HepG2 (cell line): ENCODE measurements around the gene EFNA2. TPM values are rescaled to one million over a fixed set of nuclear protein-coding genes. Genes with fewer than 3 reads are reported as not detected.

ENCODE experiments used
- CSRNP1 ChIP-seq: sonication (generic); formaldehyde crosslinking; IDR thresholded peaks from 2 replicates; pipeline ENCODE4 v1.8.1; 2023; ENCODE audit warnings: mild to moderate bottlenecking, missing genetic modification reagents
- GATA4 ChIP-seq: sonication (generic); IDR thresholded peaks from 2 replicates; pipeline ENCODE4 v1.6.1; 2016; ENCODE audit warnings: antibody characterized with exemption, low read depth, borderline replicate concordance
- HMGXB3 ChIP-seq: sonication (generic); formaldehyde crosslinking; IDR thresholded peaks from 2 replicates; pipeline ENCODE4 v1.4.0; 2020; ENCODE audit warnings: missing genetic modification reagents, borderline replicate concordance
- HNRNPH1 ChIP-seq: fragments of 200-400 bp; formaldehyde crosslinking; optimal IDR thresholded peaks from 2 replicates; pipeline ENCODE3; 2017; ENCODE audit warnings: mild to moderate bottlenecking, low read depth, low read length
- LBX2 ChIP-seq: sonication (generic); formaldehyde crosslinking; IDR thresholded peaks from 2 replicates; pipeline ENCODE4 v1.5.0; 2020; ENCODE audit warnings: missing genetic modification reagents, mild to moderate bottlenecking, borderline replicate concordance
- MAX ChIP-seq: IDR thresholded peaks from 2 replicates; pipeline ENCODE4 v1.6.1; 2012; ENCODE audit warnings: inconsistent platforms
- MBNL3 ChIP-seq: fragments of 250-450 bp; sonication (Bioruptor Pico); conservative IDR thresholded peaks from 2 replicates; pipeline ENCODE4 v1.8.0; 2022; ENCODE audit warnings: mild to moderate bottlenecking, inconsistent platforms
- MIER2 ChIP-seq: IDR thresholded peaks from 2 replicates; pipeline ENCODE4 v1.6.1; 2016; ENCODE audit warnings: missing biosample characterization, missing genetic modification reagents
- MXD3 ChIP-seq: IDR thresholded peaks from 2 replicates; pipeline ENCODE4 v1.6.1; 2016; ENCODE audit warnings: mild to moderate bottlenecking, missing biosample characterization, missing genetic modification reagents
- PRPF4 ChIP-seq: fragments of 200-400 bp; formaldehyde crosslinking; IDR thresholded peaks from 2 replicates; pipeline ENCODE4 v1.6.1; 2016; ENCODE audit warnings: low read length, low read depth; ENCODE audit not compliant: poor library complexity, severe bottlenecking
- SIN3A ChIP-seq: IDR thresholded peaks from 2 replicates; pipeline ENCODE4 v1.6.1; 2011; ENCODE audit warnings: low read depth, mild to moderate bottlenecking, control low read depth, low read length, borderline replicate concordance
- SOX6 ChIP-seq, 2 experiments: fragments of 450-650 bp in 1 of 2; sonication (generic) in 1 of 2; formaldehyde crosslinking in 1 of 2; IDR thresholded peaks; 2 replicates each; pipeline versions ENCODE4 v1.4.0 to v1.6.1; 2017 to 2020; ENCODE audit warnings: antibody characterized with exemption in 1 of 2, mild to moderate bottlenecking in 1 of 2, missing genetic modification reagents in 1 of 2
- STAT5B ChIP-seq: sonication (generic); formaldehyde crosslinking; IDR thresholded peaks from 2 replicates; pipeline ENCODE4 v1.4.0; 2020; ENCODE audit warnings: missing genetic modification reagents
- SUZ12 ChIP-seq: fragments of 150-350 bp; IDR thresholded peaks from 2 replicates; pipeline ENCODE4 v1.6.1; 2014; ENCODE audit warnings: low read depth, low read length
- TARDBP ChIP-seq: sonication (generic); formaldehyde crosslinking; IDR thresholded peaks from 2 replicates; pipeline ENCODE4 v1.8.0; 2022; ENCODE audit warnings: mild to moderate bottlenecking, missing genetic modification reagents
- ZBTB26 ChIP-seq: IDR thresholded peaks from 2 replicates; pipeline ENCODE4 v1.6.1; 2016; ENCODE audit warnings: missing compliant biosample characterization, missing genetic modification reagents, borderline replicate concordance
- ZNF234 ChIP-seq: sonication (generic); formaldehyde crosslinking; conservative IDR thresholded peaks from 2 replicates; pipeline ENCODE4 v1.5.1; 2020; ENCODE audit warnings: mild to moderate bottlenecking, missing genetic modification reagents
- ZNF264 ChIP-seq: sonication (generic); formaldehyde crosslinking; IDR thresholded peaks from 2 replicates; pipeline ENCODE4 v1.4.0; 2020; ENCODE audit warnings: missing genetic modification reagents
- ZNF446 ChIP-seq: sonication (generic); formaldehyde crosslinking; IDR thresholded peaks from 2 replicates; pipeline ENCODE4 v1.5.0; 2020; ENCODE audit warnings: mild to moderate bottlenecking, missing genetic modification reagents
- polyA plus RNA-seq, 8 experiments: library from polyadenylated mRNA; depleted of rRNA in 3 of 8; stranded (reverse) in 7 of 8; unstranded in 1 of 8; fragments of >200 nt; fragmentation: Illumina TruSeq in 4 of 8; extraction: Trizol in 4 of 8; gene quantifications; 2 replicates each; pipeline versions ENCODE4 v1.2.1 to v1.2.3, GENCODE V29; 2011 to 2016; ENCODE audit warnings: low read depth in 4 of 8, missing spikeins in 1 of 8, mixed read lengths in 1 of 8; ENCODE audit not compliant: insufficient read depth in 1 of 8
- total RNA-seq, 5 experiments: library from RNA; depleted of rRNA; stranded (reverse); fragments of >200 nt; fragmentation: Illumina TruSeq; extraction: Trizol; gene quantifications; 2 replicates each; pipeline ENCODE4 v1.2.3, GENCODE V29; 2016; ENCODE audit warnings: low read depth in 1 of 5

The EFNA2 gene
- total and polyA plus RNA-seq, 2 of the 13 experiments (the other 11 are each of a cell fraction or from before 2014, with no cell fraction given) = 6.0 to 9.9 TPM

DNA sequence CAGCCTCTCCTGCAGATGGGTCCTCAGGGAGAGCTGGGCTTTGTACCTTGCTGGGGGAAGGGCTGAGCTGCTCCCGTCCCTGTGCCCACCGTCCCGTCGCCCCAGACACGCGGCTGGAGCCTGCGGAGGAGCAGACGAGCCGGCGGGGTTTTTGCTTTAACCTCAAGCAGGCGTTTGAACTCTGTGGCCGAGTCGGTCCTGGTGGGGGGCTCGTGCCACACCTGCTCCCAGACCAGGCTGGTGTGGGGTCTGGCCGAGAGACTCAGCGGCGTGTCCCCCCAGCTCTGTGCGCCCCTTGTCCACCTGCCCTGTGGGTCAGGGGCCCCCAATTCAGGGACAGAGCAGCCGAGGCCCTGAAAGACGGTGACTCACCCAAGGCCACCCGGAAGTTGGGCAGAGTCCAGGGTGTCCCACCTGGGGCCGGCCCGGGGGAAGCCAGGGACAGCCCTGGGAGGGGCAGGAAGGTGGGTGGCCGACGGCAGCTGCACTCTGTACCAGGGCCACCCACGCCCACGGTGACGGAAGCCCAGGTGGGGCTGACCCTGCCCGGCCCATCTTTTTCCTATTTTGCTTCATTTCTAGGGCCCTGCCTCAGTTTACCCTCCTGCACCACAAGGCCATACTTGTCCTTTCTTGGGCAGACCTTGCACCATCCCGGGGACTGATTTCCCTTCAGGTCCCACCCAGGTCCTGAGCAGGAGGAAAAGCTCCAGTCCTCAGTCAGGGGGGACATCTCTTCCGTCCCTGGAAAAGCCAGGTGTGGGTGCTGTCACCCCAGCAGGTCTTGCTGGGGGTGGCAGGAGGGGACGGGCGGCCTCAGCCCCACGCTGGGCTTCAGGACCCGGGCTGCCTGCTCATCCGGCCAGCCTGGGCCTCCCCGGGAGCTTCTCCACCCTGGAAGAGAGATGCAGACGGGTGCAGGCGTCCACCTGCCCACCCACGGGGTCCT lies 5.3 kb downstream of the EFNA2 start (continued):
- TF ChIP-seq ZNF234 (CRISPR knock-in tag) (no peak), SUZ12 (no peak), CSRNP1 (CRISPR knock-in tag) (0 out of 2 replicates have a peak, but pooled peaks have one; percentile 17), MAX (peak; percentile 68), ZNF264 (peak; percentile 64; the same call in 1 of the 2 replicates), TARDBP (CRISPR knock-in tag) (peak; percentile 83; the same call in 1 of the 2 replicates), MIER2 (CRISPR knock-in tag) (peak; percentile 58), ZNF446 (CRISPR knock-in tag) (no peak), SIN3A (0 out of 2 replicates have a peak, but pooled peaks have one; percentile 52), LBX2 (no peak), MXD3 (CRISPR knock-in tag) (peak; percentile 30), ZBTB26 (no peak; the same call in 1 of the 2 replicates), GATA4 (peak; percentile 1; the same call in 1 of the 2 replicates), HNRNPH1 (no peak), HMGXB3 (CRISPR knock-in tag) (no peak), SOX6 (IDR thresholded peaks at IDR 0.05) (no peak), SOX6 (CRISPR knock-in tag; IDR thresholded peaks at IDR 0.05) (peak; percentile 81), PRPF4 (no peak), STAT5B (CRISPR knock-in tag) (no peak), MBNL3 (CRISPR knock-in tag) (no peak)
